DMS153 treated with DMSO at 0.1 percent for 48 hours (cell line): ENCODE data around the gene CHRNA7.

Source experiments
- DNase-seq: peaks from one replicate; lab custom pipeline; 2025; ENCODE audit not compliant: unreplicated experiment; lab: John Stamatoyannopoulos, UW

The CHRNA7 gene

DNA sequence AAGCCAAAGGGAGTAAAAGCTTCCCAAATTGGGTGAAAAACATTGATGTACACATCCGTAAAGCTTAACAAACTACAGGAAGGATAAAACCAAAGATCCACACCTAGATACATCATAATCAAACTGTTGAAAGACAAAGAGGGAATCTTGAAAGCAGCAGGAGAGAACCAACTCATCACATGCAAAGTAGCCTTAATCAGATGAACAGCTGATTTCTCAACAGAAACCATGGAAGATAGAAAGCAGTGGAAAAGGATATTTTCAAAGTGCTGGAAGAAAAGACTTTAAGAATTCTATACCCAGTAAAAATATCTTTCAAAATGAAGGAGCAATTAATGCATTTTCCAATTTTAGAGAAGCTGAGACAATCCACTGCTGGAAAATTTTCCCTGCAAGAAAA, 36.8 kb downstream of the CHRNA7 start:
- DNase-seq: no peak

DNA sequence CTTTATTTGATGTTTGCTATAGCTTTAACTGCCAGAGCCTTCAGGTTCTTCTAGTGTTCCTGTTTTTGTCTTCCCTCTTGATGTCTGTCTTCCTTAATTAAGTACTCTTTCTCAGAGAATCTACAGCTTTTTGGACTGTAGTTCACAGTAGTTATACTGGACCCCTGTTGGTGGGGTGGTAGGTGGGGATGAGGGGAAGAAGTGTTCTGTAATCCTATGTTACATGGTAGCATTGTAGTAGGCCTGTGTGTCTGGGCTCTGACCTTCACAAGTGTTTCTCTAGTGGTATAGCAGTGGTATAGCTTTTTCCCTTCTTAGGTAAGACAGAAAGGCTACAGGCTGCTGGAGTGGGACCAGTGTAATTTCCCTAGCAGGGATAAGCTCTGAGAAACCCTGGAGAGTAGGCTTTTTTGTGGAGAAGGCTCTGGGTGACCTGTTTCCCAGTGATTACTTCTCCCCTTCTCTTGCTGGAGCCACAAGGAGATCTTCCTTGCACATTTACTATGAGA, 59.6 kb downstream of the CHRNA7 start:
- DNase-seq: no peak

DNA sequence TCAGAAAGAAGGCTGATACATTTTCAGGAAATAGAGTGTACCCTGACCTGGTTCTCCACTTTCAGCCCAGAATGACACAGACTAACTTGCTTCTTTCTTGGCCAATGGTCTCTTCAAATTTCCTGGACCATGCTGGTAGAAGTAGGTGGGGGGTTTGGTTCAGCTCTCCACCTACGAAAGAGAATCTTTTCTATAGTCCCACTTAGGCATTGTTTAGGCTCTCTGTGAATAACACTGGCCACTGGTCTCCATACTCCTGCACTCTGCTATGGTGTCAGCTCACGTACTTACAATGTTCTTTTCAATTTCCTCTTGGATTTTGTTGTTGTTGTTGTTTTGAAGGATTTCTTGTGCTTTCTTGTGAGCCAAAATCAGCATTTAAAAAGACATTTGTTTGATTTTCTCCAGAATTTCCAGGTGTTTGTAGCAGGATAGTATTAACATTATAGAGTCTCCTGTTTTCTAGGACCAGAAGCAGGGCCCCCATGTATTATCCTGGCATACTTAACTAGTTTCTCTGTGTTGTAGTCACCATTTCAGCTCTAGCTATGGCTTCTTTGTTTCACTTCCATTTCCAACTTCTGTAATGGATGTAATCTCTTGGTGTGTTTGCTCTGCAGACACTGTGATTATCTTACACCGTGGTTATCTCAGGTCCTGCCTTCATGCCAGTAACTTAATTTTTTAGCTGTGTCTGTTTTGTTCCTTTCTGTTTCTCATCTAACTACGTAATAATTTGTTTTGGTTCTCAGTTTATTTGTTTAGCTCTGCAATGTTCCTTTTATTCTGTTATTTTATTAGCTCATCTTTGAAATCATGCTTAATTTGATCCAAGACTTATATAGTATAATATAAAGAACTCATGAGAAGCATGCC, 61.4 kb downstream of the CHRNA7 start:
- no peak for DNase-seq

DNA sequence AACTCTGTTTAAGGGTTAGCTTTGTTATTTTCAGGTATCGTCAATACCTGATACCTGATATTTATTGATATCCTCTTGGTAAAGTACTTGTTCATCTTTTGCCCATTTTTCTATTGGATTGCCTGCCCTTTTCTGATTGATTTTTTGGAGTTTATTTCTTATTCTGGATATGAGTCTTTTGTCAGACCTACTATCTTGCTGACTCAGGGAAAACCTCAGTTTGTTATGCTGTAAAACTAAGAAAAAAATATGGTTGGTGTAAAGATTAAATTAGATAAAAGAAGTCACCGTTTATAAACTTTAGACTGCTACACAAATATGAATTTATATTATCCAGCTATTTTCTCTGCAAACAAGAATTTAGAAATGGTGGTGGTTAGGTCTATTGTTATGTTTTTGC, 65.9 kb downstream of the CHRNA7 start:
- DNase-seq: no peak

DNA sequence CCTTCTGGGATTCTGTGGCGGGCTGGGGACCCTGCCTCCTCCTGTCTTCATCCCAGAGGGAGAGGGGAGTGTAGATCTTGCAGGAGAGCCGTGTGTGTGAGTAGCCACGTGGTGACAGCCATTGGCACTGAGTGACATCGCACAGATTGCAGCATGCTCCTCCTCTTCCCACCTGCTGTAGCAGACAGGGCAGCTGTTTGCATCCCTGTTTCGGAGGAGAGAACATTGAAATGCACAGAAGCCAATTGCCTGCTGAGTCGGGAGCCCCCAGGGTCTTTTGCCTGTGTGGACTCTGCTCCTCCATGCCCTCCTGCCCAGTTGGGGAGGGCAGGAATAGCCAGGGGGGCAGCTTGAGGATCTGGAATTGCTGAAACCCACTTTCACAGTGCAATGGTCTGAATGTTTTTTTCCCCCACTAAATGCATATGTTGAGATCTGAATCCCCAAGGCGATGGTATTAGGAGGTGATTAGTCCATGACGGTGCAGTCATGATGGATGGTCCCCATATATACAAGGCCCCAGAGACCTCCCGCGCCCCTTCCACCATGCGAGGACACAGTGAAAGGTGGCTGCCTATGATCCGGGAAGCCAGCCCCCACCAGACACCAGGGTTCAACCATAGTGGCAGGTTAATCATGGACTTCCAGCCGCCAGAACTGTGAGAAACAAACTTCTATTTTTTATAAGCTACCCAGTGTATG, 66.8 kb downstream of the CHRNA7 start:
- no peak for DNase-seq

DNA sequence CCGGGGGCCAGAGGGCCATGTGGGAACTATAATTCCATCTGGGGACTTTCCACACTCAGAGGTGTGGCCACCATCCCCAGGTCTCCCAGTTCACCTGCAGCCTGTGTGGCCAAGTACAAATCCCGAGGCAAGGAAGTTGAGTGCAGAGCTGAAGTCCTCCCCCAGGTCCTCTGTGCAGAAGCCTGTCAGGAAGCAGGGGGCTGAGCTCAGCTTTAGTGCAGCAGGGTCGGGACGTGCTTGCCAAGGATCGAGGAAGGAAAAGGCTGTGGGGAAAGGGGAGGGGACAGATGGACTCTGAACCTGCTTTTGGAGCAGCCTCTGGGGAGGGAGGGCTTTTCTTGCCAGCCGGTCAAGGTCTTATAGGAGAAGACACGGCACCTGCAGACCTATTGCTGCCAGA, 67.7 kb downstream of the CHRNA7 start:
- no peak for DNase-seq

DNA sequence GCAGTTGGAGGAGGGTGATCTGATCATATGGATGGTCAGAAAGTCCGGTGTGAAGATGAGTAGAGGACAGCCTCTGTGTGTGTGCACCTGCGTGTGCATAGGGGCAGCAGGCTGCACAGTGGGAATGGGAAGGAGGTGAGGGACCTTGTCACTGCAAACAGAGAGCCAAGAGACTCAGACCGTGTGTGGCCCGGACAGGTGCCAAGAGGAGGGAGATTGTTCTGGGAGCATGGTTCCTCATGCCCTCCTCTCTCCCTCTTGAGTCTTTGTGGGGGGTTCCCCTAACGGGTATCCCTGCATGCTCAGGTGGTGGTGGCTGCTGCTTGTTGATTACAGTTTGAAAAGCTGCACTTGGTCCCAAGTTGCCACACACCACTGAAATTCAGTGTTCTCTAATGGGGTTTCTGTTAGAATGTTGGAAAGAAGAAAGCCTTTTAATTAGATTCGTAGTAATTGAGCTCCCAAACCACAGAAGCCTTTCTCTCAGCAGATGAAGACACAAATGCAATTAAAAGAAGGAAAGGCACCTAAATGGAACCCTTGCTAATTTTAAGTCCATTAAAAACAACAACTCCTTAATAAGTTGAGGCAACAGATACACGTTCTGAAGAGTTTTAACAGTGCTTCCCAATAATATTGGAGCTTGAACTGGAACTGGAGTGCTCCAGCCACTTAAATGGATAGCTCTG, 68.9 kb downstream of the CHRNA7 start:
- no peak for DNase-seq

DNA sequence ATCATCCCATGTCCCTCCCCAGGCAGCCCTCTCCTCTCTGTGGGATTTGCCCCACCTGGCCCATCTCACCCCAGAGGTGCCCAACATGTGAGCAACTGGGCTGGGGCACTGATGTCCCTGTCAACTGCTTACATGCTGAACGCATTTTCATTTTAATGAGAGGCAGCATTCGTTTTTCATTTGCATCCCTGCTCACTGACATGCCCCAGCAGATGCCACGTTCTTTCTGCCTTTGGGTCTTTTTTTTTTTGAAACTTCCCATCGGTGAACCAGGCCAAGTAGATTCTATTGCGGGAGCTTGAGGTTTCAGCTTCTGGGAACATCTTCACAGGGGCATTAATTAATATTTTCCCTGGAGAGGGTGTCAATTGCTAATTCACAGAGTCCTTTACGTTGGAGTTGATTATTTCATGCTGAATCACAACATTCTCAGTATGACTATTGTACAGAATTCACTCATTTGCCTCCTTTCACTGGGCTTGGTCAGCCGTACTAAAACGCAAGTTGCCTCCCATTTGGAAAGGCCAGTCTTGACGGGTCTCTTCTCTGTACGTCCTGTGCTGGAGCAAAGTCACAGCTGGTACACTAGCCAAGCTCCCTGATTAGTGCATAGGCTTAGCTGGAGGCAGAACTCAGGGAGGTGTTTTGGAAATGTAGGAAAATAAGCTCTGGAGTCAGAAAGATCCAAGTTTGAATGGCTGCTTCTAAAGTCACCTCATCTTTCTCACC, 69.8 kb downstream of the CHRNA7 start:
- DNase-seq: no peak

DNA sequence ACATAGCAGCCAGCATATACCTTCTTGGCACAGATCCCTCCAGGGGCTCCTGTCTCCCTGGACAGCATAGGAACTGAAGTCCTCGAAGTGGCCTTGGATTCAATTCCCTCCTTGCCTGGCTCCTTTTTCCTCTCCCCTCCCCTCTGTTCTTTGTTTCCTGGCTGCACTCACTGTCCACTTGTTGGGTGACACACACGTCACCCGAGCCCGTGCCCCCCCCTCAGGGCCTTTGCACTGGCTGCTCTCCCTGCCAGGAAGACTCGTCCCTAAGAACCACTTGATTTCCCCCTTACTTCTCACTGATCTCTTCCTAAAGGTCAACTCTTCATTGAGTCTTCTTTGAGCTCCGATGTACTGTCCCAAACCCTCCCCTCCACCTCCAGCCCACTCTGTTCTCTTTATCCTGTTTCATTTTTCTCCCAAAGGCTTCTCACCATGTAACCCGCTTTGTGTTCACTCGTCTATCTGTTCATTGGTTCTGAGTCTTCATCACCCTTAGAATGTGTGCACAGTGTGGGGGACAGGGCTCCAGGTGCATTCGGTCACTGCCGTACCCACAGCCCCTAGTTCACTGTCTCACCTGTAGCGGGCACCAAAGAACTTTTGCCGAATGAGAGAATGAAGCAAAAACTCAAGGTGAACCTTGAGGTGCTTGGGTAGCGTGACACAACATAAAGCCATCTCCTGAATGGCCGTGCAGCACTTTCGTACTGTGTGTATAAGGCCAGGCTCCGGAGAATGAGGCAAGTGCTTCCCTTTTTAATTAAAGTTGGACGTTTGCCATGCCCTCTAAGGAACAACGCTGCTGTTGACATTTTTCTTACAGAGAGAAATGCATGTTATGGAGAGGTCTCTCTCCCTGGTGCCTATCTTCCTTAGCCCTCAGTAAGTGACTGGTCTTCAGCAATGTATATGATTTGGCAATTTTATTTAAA, 74.0 kb downstream of the CHRNA7 start:
- no peak for DNase-seq

DNA sequence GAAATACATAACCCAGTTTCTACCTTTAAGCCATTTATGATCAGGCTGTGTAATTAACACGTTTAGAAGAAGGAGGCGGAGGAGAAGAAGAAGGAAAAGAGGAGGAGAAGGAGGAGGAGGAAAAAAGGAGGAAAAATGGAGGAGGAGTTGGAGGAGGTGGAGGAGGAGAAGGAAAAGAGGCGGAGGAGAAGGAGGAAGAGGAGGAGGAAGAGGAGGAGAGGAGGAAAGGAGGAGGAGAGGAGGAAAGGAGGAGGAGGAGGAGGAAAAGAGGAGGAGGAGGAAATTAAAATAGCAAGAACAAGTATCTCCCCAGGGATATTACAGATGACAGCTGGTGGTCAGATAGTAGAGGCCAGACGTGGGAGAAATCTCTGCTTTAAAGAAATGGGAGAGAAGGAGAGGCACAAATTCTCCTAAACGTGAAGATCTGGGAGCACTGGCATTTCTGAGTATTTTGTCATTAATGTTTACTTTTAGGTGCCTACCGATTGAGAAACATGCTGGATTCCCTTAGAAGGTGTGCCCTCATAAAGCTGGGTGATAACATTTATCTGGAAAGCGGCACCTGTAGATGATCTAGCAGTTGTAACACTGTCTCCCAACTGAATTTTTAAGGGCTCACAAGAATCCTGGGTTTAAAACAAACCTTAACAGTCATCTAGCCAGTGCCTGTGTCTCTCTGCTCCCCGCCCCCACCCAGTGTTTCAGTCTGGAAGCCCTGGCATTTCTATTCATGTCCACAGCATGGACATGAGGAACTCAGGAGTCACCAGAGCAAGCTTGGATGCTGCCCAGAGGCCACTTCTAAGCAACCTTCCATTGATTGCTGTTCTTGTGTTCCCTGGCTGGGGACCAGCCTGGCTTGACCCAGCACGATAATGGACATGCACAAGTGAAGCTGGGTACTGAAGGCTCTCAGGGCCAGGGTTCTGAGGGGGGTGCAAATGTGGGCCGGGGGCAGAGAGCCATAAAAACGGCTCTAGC, 75.2 kb downstream of the CHRNA7 start:
- no peak for DNase-seq

DNA sequence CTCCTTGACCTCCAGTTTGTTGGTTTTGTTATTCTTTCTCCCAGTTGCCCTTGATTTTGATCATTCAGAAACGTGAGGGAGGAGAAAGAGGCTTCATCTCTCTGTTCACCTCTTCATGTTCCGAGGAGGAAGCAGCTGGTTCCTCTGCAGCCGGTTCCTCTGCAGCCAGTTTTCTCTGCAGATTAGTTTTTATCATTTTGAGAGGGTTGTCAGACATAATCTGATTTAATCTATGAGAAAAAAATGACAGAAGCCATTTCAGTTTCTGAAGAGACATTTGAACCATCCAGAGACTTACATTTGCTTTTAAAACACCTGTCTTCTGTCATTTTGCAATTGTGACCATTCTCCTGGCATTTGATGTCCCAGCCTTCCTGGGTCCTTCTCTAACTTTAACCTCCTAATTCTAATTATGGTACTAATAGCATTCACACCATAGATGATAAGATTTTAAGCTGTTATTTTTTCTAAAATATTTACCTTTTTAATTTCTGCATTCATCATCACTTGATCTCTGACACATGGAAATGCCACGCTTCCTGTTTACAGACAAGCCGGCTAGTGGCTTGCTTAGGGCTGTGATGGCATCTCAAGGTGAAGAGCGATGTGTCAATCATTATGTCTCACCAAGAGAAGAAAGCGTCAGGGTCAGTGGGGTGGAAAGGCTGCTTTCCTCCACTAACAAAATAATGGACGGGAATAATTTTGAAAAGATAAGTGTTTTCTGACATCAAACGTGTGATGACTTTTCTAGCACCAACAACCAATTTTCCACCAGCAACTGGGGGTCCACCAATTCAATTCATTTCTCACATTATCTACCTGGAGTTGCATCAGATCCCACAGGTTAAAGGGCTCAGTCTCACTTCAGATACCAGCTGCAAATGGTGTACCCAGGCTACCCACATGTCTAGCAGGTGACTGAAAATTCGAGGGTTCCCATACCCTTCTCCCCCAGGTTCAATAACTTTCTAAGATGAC, 76.4 kb downstream of the CHRNA7 start:
- no peak for DNase-seq

DNA sequence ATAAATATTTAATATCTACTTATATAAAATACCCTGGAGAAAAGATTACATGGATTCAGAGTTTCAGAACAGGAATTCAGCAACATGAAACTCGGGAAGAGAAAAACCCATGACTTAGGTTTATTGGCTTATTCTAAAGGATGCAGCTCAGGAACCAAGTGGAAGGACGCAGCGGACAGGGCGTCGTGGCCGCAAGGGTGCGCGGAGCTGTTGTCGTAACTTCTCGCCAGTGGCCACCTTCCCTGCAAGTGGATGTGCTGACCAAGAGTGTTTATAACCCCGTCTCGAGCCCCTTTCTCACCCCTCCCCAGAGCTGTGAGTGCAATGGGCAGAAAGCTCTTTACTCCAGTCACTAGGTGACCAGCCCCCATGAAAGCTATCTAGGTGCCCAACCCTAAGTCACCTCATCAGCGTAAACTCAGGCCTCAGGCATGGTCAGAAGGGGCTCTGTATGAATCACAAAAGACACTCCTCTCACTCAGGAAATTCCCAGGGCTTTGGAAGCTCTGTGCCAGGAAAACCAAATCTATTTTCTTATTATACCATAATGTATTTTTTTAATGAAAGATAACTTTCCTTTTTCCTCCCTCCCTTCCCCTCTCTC, 77.3 kb downstream of the CHRNA7 start:
- no peak for DNase-seq

DNA sequence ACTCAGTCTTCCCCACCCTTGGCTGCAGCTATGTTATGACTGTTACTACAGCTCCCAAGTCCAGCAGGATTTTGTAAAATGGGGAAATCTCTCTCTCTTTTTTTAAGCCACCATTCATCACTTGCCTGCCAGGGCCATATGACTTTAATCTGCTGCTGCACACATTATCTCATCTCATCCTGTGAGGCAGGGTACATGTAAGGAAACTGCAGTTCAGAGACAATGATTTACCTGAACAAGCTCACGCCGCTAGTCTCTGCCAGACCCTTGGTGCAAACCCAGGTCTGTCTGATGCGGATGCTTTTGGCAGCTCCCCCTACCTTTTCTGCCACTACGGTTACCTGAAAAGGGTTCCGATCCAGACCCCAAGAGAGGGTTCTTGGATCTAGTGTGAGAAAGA, 78.3 kb downstream of the CHRNA7 start:
- DNase-seq: no peak

DNA sequence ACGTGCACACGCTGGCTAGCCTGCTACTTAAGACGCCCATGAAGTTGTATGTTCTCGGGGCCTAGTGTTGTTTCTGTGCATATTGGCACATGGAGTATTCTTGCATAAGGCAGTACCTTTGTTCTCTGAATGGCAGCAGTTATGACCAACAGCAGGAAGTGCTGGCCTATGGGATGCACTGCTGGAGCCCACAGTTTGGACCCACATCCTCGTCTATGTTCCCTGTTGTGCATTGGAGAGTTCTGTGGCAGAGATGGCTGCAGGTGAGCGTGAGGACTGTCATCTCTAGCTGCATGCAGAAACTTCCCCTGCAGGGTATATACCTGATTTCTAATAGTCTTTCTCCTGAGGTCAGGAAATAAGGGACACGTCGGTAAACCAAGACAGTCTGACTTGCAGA, 81.8 kb downstream of the CHRNA7 start:
- no peak for DNase-seq

DNA sequence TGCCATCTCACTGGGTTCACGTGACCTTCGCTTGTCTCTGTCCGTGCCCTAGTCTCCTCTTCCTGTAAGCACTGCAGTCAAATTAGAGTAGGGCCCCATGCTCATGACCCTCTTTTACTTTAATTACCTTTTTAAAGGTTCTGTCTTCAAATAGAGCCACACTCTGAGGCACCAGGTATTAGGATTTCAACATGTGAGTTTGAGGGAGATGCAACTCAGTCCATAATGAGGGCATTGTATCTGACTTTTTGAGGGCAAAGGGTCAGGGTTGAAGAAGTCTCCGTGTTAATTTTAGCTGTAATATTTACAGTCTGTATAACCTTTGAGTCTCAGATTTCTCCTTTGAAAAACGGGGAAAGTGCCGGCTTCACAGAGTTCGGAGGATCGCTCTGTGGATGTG, 82.9 kb downstream of the CHRNA7 start:
- DNase-seq: no peak

DNA sequence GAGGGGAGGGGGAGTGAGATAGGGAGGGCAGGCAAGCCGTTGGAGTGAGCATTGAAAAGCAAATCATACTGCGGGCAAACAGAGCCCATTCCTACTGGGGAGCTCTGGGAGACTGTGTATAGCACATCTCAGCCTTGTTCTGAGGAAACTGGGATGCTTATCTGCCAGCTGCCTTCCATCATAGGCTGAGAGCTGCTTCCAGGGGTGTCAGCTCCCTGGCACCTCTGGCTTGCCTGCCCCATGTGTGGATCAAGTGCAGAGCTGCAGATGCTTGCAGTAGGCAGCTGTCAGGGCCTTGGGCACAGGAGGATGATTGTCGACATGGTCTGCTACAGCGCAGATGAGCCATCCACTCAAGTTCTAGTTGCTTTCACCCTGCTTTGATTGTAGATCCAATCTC, 86.8 kb downstream of the CHRNA7 start:
- DNase-seq: no peak

DNA sequence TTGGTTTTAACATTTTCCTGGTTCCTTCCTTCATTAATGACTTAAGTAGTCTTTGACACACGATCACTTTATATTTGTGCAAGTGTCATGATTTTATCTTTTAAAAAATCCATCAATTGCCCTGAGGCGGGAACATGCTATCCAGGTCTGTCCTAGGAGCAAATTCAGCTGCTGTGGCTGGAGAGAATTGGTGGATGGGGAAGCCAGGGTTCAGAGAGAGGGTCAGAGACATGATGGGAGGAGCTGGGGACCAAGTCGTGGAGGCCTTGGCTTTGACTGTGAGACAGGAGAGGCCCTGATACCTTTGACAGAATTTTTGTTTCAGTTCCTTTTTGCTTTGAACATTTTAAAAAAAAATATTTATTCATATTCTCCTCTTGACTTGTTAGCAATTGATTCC, 89.0 kb downstream of the CHRNA7 start:
- DNase-seq: no peak
